ENCODE measurements around the gene C1QL2.

The C1QL2 gene

GRCh38 chr2:119158563-119159347 lies at the start of gene C1QL2:
Gene C1QL2, minus strand, starts transcription at chr2:119158751. Its CDS starts 482 bp downstream, at chr2:119158269.
- peak; percentile 54 to 74 (median 69) for DNase-seq

- no peak for DNase-seq
These were observed 48.9 kb upstream of the C1QL2 start for GRCh38 chr2:119207447-119207846.

- DNase-seq: no peak
These were observed 47.6 kb upstream of the C1QL2 start for GRCh38 chr2:119206201-119206600.

- DNase-seq: no peak
These were observed 46.6 kb upstream of the C1QL2 start for GRCh38 chr2:119205001-119205706.

- DNase-seq: no peak
These were observed 46.0 kb upstream of the C1QL2 start for GRCh38 chr2:119204525-119204924.

- DNase-seq: peak in 2 of 3 experiments; percentile 18 to 40
These were observed 44.2 kb upstream of the C1QL2 start for GRCh38 chr2:119202610-119203310.

GRCh38 chr2:119201815-119202214 lies 43.3 kb upstream of the C1QL2 start:
- DNase-seq: no peak

- no peak for DNase-seq
These were observed 39.8 kb upstream of the C1QL2 start for GRCh38 chr2:119198240-119198840.

GRCh38 chr2:119197529-119198239 lies 39.1 kb upstream of the C1QL2 start:
- no peak for DNase-seq

GRCh38 chr2:119197126-119197405 lies 38.5 kb upstream of the C1QL2 start:
- no peak for DNase-seq

GRCh38 chr2:119196301-119197125 lies 38.0 kb upstream of the C1QL2 start:
- no peak for DNase-seq

GRCh38 chr2:119195887-119196286 lies 37.3 kb upstream of the C1QL2 start:
- DNase-seq: no peak

- DNase-seq: no peak
These were observed 36.5 kb upstream of the C1QL2 start for GRCh38 chr2:119195001-119195400.

- DNase-seq: no peak
These were observed 34.3 kb upstream of the C1QL2 start for GRCh38 chr2:119192893-119193292.

- peak in 1 of 3 experiments; percentile 4 for DNase-seq
These were observed 32.0 kb upstream of the C1QL2 start for GRCh38 chr2:119190321-119191111.

- DNase-seq: no peak
These were observed 26.0 kb upstream of the C1QL2 start for GRCh38 chr2:119184512-119184911.

GRCh38 chr2:119181791-119182445 lies 23.4 kb upstream of the C1QL2 start:
- DNase-seq: no peak

- no peak for DNase-seq
These were observed 22.8 kb upstream of the C1QL2 start for GRCh38 chr2:119181391-119181790.

GRCh38 chr2:119180892-119181291 lies 22.3 kb upstream of the C1QL2 start:
- peak in 2 of 3 experiments; percentile 15 to 52 for DNase-seq

GRCh38 chr2:119179991-119180390 lies 21.4 kb upstream of the C1QL2 start:
- DNase-seq: no peak
